Forelimb muscle (tissue), 1 donor: ENCODE results near the gene PWWP2B. TPM values are rescaled to one million over a fixed set of nuclear protein-coding genes. Genes with fewer than 3 reads are reported as not detected.

Experiments used
- DNase-seq: peaks from one replicate; pipeline ENCODE4 v3.0.0-alpha.2; 2013; ENCODE audit warnings: low read depth
- polyA plus RNA-seq: library from polyadenylated mRNA; unstranded; fragments of 120-200 nt; gene quantifications from one replicate; pipeline ENCODE4 v1.2.1, GENCODE V29; 2013; ENCODE audit not compliant: insufficient read length

Gene PWWP2B
- polyA plus RNA-seq, 1 donor: 13.0 TPM

- DNase-seq: no peak
Observed at GRCh38 chr10:132394201-132394811, 2.7 kb upstream of the PWWP2B start.

GRCh38 chr10:132394936-132395703 is 1.9 kb upstream of the PWWP2B start:
- DNase-seq: no peak

DNA sequence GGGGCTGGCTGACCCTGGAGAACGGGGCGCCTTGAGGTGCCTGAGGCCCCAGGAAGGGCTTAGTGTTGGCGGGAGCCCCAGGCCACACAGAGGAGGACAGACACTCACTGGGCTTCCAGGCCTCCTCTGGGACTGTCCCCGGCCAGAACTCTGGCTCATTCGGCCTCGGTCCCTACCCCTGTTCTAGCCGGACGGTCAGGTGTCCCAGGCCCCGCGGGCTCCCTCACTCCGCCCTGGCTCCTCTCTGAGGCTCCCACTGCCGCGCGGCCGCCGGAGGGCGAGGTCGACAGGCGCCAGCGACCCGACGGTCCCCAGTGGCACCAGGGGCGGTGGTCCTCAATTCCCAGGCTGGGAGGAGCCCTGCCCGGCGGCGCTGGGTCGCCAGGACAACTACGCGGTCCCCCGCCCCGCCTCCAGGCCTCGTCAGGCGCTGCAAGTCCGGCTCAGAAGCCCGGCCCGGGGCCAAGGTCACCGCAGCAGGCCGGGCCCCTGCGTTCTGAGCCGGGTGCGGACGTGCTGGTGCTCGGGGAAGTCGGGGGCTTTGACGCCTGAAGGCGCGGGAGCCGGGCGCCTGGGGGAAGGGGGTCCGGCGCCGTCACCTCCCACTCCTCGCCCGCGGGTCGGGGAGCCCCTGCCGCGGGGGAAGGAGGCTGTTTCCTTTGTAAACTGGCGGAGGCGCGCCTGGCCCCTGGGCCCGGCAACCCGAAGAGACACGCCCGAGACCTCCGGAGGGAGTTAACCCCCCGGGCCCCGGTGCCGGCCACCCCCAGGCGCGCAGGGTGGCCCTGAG is 1.1 kb upstream of the PWWP2B start:
- no peak for DNase-seq

- no peak for DNase-seq
Observed at GRCh38 chr10:132396494-132397035, 435 bp upstream of the PWWP2B start.

DNA sequence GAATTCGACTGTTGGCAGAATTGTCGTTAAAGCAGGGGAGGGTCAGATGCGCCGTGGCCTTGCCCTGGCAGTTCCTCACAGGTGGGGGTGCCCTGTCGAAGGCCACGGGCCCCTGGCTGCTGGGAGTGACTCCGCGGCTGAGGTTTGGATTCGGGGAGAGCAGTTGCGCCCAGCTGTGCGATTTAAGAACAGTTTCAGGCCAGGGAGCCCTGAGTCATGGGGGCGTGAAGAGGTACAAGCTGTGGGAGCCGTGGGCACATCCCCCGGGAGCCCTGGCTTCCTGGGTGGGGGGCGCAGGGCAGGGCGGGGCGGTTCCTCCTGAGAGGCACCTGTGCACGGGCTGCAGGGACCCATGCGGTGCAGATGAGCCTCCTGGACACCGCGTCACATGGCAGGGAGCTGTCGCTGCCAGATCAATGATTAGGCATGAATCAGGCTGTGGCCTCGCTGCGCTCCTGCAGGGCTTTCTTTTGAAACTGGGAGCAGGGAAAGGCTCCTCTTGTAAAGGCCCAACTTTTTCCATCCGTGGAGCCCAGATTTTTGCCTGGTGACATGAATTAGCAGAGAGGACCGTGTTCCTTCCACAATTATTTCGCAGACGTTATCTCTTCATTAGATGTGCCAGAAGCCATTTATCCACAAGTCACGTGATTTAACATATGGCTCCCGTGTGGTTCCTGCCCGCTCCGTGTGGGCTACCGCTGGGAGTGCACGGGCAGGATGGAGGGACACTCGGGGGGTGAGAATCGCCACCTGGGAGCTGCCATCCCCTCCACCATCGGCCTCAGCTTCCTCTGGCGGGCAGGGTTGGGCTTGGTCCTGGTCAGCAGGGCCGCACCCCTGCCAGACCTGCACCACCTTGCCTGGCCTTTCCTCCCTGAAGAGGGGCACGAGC is 918 bp downstream of the PWWP2B start:
- DNase-seq: no peak

GRCh38 chr10:132398566-132398991 is 1.6 kb downstream of the PWWP2B start:
- DNase-seq: no peak

DNA sequence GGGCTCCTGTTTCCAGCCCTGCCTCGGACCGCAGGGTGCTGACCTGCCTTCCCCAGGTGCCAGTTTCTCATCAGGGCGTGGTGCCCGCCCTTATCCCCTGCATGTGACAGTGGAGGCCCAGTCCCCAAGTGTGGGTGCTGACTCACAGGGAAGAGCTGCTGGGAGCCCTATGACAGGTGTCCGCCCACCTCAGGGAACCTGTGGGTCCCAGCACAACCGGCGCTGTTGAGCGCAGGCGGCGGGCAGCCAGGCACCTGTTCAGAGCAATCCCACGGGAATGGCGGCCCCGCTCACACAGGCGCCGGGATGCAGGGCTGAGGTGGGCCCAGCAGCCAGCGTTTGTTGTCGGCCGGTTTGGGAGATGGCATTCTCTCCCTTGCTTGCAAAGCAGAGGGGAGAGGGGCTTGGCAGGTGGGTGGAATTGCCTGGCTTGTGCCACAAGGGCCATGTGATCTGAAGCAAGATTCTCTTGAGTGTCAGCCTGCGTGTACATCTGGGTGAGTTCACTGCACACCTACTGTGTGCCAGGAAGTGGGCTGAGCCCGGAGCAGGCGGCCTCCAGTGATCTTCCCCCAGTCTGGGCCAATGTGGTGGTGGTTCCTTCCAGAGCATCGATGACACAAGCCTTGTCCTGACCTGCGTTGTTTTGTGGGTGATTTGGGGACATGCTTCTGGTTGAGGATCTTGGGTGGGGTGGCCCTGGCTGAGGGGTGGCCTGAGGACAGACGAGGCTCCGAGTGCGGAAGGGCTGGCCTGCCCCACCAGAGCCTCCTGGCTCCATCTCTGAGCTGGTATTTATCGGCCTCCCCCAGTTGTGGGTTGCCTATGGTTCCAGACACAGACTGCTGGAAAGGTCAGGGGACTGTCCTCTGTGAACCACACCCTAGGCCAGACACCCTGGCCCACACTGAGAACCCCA is 2.4 kb downstream of the PWWP2B start:
- no peak for DNase-seq

GRCh38 chr10:132400041-132400546 is 3.1 kb downstream of the PWWP2B start:
- no peak for DNase-seq

DNA sequence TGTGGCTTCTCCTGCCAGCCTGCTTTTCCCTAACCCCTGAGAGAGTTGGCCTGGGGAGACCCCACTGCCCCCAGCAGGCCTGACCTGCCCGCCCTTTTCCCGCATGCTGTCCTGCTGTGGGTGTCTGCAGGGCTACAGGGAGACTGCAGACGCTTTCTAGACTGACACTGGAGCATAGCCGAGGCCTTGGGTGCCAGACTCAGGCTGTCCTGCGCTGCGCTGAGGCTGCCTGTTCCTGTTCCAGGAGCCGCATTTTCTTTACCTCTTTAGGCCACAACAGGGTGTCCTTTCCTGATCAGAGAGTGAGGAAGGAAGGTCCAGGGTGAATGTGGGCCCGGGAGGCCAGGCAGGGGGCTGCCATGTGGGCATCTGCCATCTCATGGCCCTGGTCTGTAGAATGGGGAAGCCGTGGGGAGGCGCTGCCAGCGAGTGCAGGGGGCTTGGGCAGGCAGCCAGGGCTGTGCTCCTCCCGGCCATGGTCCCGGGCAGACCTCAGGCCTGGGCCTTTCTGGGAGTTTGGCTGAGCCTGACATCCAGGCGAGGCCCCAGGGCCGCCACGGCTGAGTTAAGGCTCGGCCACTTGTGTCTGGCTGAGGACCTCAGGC is 3.6 kb downstream of the PWWP2B start:
- DNase-seq: no peak

DNA sequence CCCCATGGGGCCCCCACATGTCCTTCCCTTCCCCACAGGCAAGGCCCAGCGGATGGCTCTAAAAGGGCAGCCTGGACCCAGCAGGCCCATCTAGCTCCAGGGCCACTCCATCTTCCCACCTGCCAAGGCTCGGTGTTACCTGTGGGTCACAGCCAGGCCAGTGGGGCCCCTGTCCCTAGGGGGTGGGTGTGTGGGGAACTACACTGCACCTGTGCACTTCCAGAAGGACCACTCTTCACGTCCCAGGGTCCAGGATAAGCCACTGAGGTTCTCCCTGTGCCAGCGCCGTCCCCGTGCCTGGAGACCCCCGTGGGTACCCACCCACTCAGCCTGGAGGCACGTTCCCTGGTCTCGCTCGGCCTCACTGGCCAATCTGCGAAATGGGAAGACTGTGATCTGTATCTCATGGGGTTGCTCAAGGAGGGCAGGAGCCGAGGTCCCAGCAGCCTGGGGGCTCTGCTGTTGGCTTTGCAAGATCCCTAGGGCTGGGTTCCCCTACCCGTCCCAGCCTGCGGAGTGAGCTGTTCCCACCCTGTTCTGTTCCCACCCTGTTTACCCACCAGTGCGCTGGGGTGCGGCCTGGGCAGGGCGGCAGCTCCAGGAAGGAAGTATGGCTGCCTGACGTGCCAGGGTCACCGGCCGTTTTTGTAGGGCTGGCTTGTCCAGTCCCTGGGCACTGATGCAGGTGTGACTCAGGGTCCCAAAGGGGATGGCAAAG is 4.6 kb downstream of the PWWP2B start:
- no peak for DNase-seq

- no peak for DNase-seq
Observed at GRCh38 chr10:132402781-132403241, 5.8 kb downstream of the PWWP2B start.

DNA sequence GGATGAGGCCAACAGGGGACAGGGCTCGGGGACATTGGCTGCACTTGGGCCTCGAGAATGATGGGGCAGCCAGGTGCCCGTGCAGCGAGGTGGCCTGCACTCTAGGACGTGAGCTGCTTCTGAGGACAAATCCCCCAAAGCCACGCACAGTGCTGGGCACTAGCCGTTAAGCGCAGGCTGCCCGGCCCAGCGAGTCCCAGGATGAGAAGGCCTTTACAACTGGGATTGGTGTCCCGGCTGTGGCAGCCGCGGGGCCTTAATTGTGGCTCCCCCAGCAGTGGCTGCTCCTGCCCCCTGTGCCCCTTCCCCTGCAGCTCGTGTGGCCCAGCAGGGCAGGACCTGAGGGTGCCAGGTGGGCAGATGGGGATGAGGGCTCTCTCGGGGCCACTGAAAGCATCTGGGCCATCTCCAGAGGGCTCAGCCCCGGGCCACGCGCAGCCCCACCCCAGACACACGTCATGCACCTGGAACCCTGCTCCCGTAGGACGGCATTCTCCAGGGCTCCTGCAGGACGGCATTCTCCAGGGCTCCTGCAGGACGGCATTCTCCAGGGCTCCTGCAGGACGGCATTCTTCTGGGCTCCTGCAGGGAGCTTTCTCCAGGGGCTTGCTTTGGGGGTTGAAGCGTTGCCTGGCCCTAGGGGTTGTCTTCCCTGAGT is 6.6 kb downstream of the PWWP2B start:
- no peak for DNase-seq

- no peak for DNase-seq
Observed at GRCh38 chr10:132404169-132404880, 7.3 kb downstream of the PWWP2B start.

GRCh38 chr10:132404911-132405462 is 8.0 kb downstream of the PWWP2B start:
- DNase-seq: no peak

DNA sequence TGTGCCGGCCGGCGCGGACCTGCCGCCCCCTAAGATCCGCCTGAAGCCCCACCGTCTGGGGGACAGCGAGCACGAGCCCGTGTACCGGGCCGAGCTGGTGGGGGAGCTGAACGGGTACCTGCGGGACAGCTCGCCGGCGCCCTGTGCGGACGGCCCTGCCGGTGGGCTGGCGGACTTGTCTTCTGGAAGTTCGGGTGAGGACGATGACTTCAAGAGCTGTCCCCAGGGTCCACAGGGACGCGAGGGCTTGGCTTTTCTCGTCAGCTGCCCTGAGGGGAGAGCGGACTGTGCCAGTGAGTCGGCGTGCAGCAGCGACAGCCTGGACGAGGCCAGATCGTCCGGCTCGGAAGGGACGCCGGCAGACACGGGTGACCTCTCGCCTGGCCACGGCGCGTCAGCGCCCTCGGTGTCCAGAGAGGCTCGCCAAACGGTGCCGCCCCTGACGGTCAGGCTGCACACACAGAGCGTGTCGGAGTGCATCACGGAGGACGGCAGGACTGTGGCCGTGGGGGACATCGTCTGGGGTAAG is 8.5 kb downstream of the PWWP2B start:
- no peak for DNase-seq

DNA sequence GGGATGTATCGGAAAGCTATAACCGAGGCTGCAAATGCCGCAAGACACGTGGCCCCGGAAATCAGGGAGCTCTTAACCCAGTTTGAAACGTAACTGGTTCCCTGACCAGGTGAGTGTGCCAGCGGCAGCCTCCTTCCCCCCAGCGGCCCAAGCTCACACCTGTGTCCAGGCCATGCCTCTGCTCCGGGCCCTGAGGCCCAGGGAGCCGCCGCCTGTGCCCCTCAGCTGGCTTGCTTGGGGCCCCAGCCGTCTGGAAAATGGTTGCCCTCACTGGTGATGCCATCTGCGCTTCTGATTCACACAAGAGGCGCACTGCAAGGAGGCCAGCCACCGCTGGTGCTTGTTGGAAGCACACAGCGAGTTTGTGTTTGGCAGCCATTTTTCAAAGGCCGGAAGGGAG is 9.2 kb downstream of the PWWP2B start:
- DNase-seq: no peak

DNA sequence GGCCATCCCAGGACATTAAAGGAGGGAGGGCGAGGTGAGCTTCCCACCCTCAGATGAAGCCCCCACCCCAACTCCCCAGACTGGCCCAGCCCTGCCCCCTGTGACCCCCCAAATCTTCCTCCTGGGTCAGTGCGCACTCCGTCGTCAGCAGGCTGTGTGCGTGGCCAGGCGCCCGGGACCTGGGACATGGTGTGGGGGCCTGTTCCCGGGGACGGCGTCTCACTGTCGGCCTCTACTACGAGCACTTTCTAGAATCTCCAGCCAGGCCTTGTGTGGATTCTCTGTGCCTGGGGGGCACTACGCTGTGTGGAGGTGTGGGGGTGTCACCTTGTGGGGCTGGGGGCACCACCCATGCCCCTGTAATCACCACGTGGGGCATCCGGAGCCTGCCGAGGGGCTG is 9.8 kb downstream of the PWWP2B start:
- DNase-seq: no peak
